WTC11 (cell line): Measurements from ENCODE around the gene ZFYVE19. TPM values are rescaled to one million over a fixed set of nuclear protein-coding genes. Genes with fewer than 3 reads are reported as not detected.

Experiments used
- ATAC-seq: fragments of 200-7000 bp; cut with Tn5 transposase; 2 replicates; pipeline ENCODE4 v1.10.0; 2021; ENCODE audit warnings: mild to moderate bottlenecking, moderate library complexity
- CTCF ChIA-PET: fragments of 300-600 bp; sonication (Branson Sonifier 250); formaldehyde crosslinking; loops from one replicate; lab custom pipeline; 2021; ENCODE audit warnings: antibody characterized with exemption; lab: Charles Lee
- POLR2A ChIA-PET: fragments of 350-600 bp; sonication (Branson Sonifier 250); formaldehyde crosslinking; loops from one replicate; lab custom pipeline; 2021; ENCODE audit warnings: antibody characterized with exemption; lab: Charles Lee
- DNase-seq: peaks from one replicate; pipeline ENCODE4 v3.0.0; 2021; ENCODE audit warnings: low spot score
- H3K27ac Mint-ChIP-seq: 2 replicates; pipeline ENCODE4 v1.8.0; 2021; ENCODE audit warnings: mixed read lengths
- H3K27me3 Mint-ChIP-seq: 2 replicates; pipeline ENCODE4 v1.8.0; 2021; ENCODE audit warnings: low read depth, mild to moderate bottlenecking, moderate library complexity, mixed read lengths
- H3K36me3 Mint-ChIP-seq: 2 replicates; pipeline ENCODE4 v1.8.0; 2021; ENCODE audit warnings: mixed read lengths
- H3K4me1 Mint-ChIP-seq: 2 replicates; pipeline ENCODE4 v1.8.0; 2022; ENCODE audit warnings: mixed read lengths
- H3K4me3 Mint-ChIP-seq: 2 replicates; pipeline ENCODE4 v1.8.0; 2021; ENCODE audit warnings: mild to moderate bottlenecking, moderate library complexity, mixed read lengths
- H3K9me3 Mint-ChIP-seq: 2 replicates; pipeline ENCODE4 v1.8.0; 2021; ENCODE audit warnings: mixed read lengths
- AFF4 ChIP-seq: sonication (generic); formaldehyde crosslinking; IDR thresholded peaks from 2 replicates; pipeline ENCODE4 v1.8.1; 2023; ENCODE audit warnings: mild to moderate bottlenecking, missing genetic modification reagents, borderline replicate concordance
- ELF4 ChIP-seq: sonication (generic); formaldehyde crosslinking; IDR thresholded peaks from 2 replicates; pipeline ENCODE4 v1.8.1; 2022; ENCODE audit warnings: low read depth, mild to moderate bottlenecking, moderate library complexity, missing genetic modification reagents
- ESRRA ChIP-seq: sonication (generic); formaldehyde crosslinking; IDR thresholded peaks from 2 replicates; pipeline ENCODE4 v1.8.1; 2022; ENCODE audit warnings: mild to moderate bottlenecking, missing genetic modification reagents, borderline replicate concordance
- FOXP1 ChIP-seq: sonication (generic); formaldehyde crosslinking; IDR thresholded peaks from 2 replicates; pipeline ENCODE4 v1.8.0; 2022; ENCODE audit warnings: missing genetic modification reagents, mild to moderate bottlenecking, moderate library complexity, borderline replicate concordance
- GRHL2 ChIP-seq: fragments of 250-450 bp; sonication (Bioruptor Pico); IDR thresholded peaks from 2 replicates; pipeline ENCODE4 v1.8.0; 2022; ENCODE audit warnings: mild to moderate bottlenecking, moderate library complexity; ENCODE audit not compliant: insufficient replicate concordance, severe bottlenecking
- GTF2I ChIP-seq: fragments of 250-450 bp; sonication (Bioruptor Pico); conservative IDR thresholded peaks from 2 replicates; pipeline ENCODE4 v1.4.0; 2021; ENCODE audit warnings: mild to moderate bottlenecking
- HMGA2 ChIP-seq: fragments of 250-450 bp; sonication (Bioruptor Pico); IDR thresholded peaks from 2 replicates; pipeline ENCODE4 v1.4.0; 2021; ENCODE audit warnings: mild to moderate bottlenecking, moderate library complexity
- KAT7 ChIP-seq: sonication (generic); formaldehyde crosslinking; IDR thresholded peaks from 2 replicates; pipeline ENCODE4 v1.8.1; 2023; ENCODE audit warnings: missing genetic modification reagents, mild to moderate bottlenecking, borderline replicate concordance
- NFATC4 ChIP-seq: fragments of 250-450 bp; sonication (Bioruptor Pico); IDR thresholded peaks from 2 replicates; pipeline ENCODE4 v1.9.0; 2021; ENCODE audit warnings: mild to moderate bottlenecking
- SMAD4 ChIP-seq: sonication (generic); formaldehyde crosslinking; IDR thresholded peaks from 2 replicates; pipeline ENCODE4 v1.8.0; 2022; ENCODE audit warnings: mild to moderate bottlenecking, missing genetic modification reagents
- TCF7 ChIP-seq: sonication (generic); formaldehyde crosslinking; IDR thresholded peaks from 2 replicates; pipeline ENCODE4 v1.8.0; 2022; ENCODE audit warnings: mild to moderate bottlenecking, low read depth, missing genetic modification reagents, moderate library complexity
- TEAD1 ChIP-seq: sonication (generic); formaldehyde crosslinking; IDR thresholded peaks from 2 replicates; pipeline ENCODE4 v1.8.0; 2022; ENCODE audit warnings: mild to moderate bottlenecking, missing genetic modification reagents
- ZBTB43 ChIP-seq: sonication (generic); formaldehyde crosslinking; IDR thresholded peaks from 2 replicates; pipeline ENCODE4 v1.8.1; 2023; ENCODE audit warnings: mild to moderate bottlenecking, missing genetic modification reagents
- ZNF138 ChIP-seq: sonication (generic); formaldehyde crosslinking; conservative IDR thresholded peaks from 2 replicates; pipeline ENCODE4 v1.8.1; 2022; ENCODE audit warnings: mild to moderate bottlenecking, moderate library complexity, missing genetic modification reagents
- ZNF219 ChIP-seq: sonication (generic); formaldehyde crosslinking; IDR thresholded peaks from 2 replicates; pipeline ENCODE4 v1.8.0; 2023; ENCODE audit warnings: missing genetic modification reagents, mild to moderate bottlenecking, borderline replicate concordance
- ZNF232 ChIP-seq: sonication (generic); formaldehyde crosslinking; IDR thresholded peaks from 2 replicates; pipeline ENCODE4 v1.8.0; 2022; ENCODE audit warnings: mild to moderate bottlenecking, missing genetic modification reagents
- ZNF317 ChIP-seq: sonication (generic); formaldehyde crosslinking; IDR thresholded peaks from 2 replicates; pipeline ENCODE4 v1.8.1; 2023; ENCODE audit warnings: low read depth, mild to moderate bottlenecking, moderate library complexity, missing genetic modification reagents, borderline replicate concordance
- ZNF416 ChIP-seq: fragments of 250-450 bp; sonication (Bioruptor Pico); IDR thresholded peaks from 2 replicates; pipeline ENCODE4 v1.9.0; 2021; ENCODE audit warnings: mild to moderate bottlenecking, inconsistent platforms
- total RNA-seq: library from RNA; stranded (reverse); gene quantifications from 3 replicates; pipeline ENCODE4 v1.2.3, GENCODE V29; 2021
- TF ChIP-seq, protein P1 (sequence below): sonication (generic); formaldehyde crosslinking; IDR thresholded peaks from 2 replicates; pipeline ENCODE4 v1.8.1; 2022; ENCODE audit warnings: low read depth, missing genetic modification reagents, borderline replicate concordance
- TF ChIP-seq, protein P2 (sequence below): sonication (generic); formaldehyde crosslinking; conservative IDR thresholded peaks from 2 replicates; pipeline ENCODE4 v1.8.1; 2022; ENCODE audit warnings: mild to moderate bottlenecking, missing genetic modification reagents
- TF ChIP-seq, protein P3 (sequence below): sonication (generic); formaldehyde crosslinking; IDR thresholded peaks from 2 replicates; pipeline ENCODE4 v1.8.0; 2023; ENCODE audit warnings: missing genetic modification reagents, mild to moderate bottlenecking, borderline replicate concordance

The ZFYVE19 gene
- total RNA-seq, 1 experiment from 2014 or later: 18.9 TPM

- peak; percentile 56 for ATAC-seq
- Mint-ChIP-seq H3K4me3 (no peak overlapping the region), H3K9me3 (no peaks in the 10 kb centered on the region), H3K4me1 (peaks cover 12% of the 10 kb centered on the region), H3K27me3 (no peaks in the 10 kb centered on the region), H3K36me3 (no peaks in the 10 kb centered on the region), H3K27ac (peak overlapping the region; percentile 96)
- ChIA-PET POLR2A (no interaction called here), CTCF (interaction anchor here (0.8 to 1.5 kb wide), 3 partner anchors 61 to 241 kb away, joined by 3 to 4 read pairs (median 3); no protein-coding TSS in a partner anchor)
- TF ChIP-seq ZBTB43 (CRISPR knock-in tag) (no peak), KAT7 (CRISPR knock-in tag) (no peak), ZNF317 (CRISPR knock-in tag) (no peak), ZNF219 (no peak), GRHL2 (CRISPR knock-in tag) (no peak), NFATC4 (no peak), ZNF232 (CRISPR knock-in tag) (no peak), ESRRA (CRISPR knock-in tag) (no peak), ELF4 (CRISPR knock-in tag) (no peak), SMAD4 (CRISPR knock-in tag) (no peak), TEAD1 (CRISPR knock-in tag) (no peak)
- TF ChIP-seq, protein P1, sequence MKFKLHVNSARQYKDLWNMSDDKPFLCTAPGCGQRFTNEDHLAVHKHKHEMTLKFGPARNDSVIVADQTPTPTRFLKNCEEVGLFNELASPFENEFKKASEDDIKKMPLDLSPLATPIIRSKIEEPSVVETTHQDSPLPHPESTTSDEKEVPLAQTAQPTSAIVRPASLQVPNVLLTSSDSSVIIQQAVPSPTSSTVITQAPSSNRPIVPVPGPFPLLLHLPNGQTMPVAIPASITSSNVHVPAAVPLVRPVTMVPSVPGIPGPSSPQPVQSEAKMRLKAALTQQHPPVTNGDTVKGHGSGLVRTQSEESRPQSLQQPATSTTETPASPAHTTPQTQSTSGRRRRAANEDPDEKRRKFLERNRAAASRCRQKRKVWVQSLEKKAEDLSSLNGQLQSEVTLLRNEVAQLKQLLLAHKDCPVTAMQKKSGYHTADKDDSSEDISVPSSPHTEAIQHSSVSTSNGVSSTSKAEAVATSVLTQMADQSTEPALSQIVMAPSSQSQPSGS (CRISPR knock-in tag): no peak
- TF ChIP-seq, protein P2, sequence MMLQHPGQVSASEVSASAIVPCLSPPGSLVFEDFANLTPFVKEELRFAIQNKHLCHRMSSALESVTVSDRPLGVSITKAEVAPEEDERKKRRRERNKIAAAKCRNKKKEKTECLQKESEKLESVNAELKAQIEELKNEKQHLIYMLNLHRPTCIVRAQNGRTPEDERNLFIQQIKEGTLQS (CRISPR knock-in tag): no peak
- no peak for DNase-seq
Observed at GRCh38 chr15:40830884-40831283, 24.0 kb downstream of the ZFYVE19 start.

- Mint-ChIP-seq H3K9me3 (no peaks in the 10 kb centered on the region), H3K27ac (peak overlapping the region; percentile 30; the same call in 1 of the 2 replicates), H3K4me1 (peaks cover 12% of the 10 kb centered on the region), H3K27me3 (no peaks in the 10 kb centered on the region), H3K4me3 (no peak overlapping the region), H3K36me3 (no peaks in the 10 kb centered on the region)
- ATAC-seq (no peak), DNase-seq (no peak)
- CTCF ChIA-PET: interaction anchor here (2.6 kb wide), 1 partner anchor 27 kb away, joined by 19 read pairs; no protein-coding TSS in a partner anchor
- peak; percentile 70; the same call in 1 of the 2 replicates for TF ChIP-seq GTF2I (CRISPR knock-in tag)
- no peak for TF ChIP-seq ZNF138 (CRISPR knock-in tag)
- no peak for TF ChIP-seq ZNF416 (CRISPR knock-in tag)
- TF ChIP-seq FOXP1 (CRISPR knock-in tag): no peak
- no peak for TF ChIP-seq TCF7
- TF ChIP-seq HMGA2: no peak
- TF ChIP-seq, protein P3, sequence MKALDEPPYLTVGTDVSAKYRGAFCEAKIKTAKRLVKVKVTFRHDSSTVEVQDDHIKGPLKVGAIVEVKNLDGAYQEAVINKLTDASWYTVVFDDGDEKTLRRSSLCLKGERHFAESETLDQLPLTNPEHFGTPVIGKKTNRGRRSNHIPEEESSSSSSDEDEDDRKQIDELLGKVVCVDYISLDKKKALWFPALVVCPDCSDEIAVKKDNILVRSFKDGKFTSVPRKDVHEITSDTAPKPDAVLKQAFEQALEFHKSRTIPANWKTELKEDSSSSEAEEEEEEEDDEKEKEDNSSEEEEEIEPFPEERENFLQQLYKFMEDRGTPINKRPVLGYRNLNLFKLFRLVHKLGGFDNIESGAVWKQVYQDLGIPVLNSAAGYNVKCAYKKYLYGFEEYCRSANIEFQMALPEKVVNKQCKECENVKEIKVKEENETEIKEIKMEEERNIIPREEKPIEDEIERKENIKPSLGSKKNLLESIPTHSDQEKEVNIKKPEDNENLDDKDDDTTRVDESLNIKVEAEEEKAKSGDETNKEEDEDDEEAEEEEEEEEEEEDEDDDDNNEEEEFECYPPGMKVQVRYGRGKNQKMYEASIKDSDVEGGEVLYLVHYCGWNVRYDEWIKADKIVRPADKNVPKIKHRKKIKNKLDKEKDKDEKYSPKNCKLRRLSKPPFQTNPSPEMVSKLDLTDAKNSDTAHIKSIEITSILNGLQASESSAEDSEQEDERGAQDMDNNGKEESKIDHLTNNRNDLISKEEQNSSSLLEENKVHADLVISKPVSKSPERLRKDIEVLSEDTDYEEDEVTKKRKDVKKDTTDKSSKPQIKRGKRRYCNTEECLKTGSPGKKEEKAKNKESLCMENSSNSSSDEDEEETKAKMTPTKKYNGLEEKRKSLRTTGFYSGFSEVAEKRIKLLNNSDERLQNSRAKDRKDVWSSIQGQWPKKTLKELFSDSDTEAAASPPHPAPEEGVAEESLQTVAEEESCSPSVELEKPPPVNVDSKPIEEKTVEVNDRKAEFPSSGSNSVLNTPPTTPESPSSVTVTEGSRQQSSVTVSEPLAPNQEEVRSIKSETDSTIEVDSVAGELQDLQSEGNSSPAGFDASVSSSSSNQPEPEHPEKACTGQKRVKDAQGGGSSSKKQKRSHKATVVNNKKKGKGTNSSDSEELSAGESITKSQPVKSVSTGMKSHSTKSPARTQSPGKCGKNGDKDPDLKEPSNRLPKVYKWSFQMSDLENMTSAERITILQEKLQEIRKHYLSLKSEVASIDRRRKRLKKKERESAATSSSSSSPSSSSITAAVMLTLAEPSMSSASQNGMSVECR (CRISPR knock-in tag): no peak
- TF ChIP-seq AFF4 (CRISPR knock-in tag): no peak
- POLR2A ChIA-PET: no interaction called here
Observed at GRCh38 chr15:40831861-40832260, 25.0 kb downstream of the ZFYVE19 start.
